ENCODE measurements around the gene LDB2.
"Not testable (repeated sequence)": the region's sequence is repeated elsewhere in the genome, so short reads cannot be mapped to it uniquely, and the experiment has no call there.

LDB2 gene

DNA sequence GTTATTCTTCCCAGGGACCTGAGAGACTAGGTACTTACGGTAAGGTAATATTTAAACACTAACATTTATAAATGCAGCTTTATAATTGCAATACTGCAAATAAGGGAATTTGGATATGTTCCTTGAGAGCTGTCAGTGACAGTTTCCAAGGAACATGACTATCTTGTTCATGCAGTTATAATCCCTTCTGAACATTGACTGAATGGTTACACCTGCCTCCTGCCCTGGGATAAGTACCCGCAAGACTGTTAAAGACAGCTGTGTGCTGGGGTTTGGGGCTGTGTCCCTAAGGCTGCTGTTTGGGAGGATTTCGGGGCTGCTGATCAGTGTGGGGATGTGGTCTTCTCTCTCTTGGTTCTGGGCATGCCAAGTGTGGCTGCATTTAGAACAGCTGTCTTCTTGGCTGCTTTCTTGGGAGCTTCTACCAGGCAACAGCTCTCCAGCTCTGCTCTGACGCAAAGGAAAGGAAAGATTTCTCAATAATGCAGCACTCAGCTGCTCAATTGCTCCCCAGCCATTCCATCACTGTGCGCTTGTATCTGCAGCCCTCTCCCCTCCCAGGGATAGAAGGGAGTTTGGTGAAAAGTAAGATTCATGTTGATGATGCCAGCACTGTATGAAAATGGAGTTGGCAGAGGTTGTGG is 373.4 kb downstream of the LDB2 start:
- no peaks in the 10 kb centered on the region for H4K20me1 ChIP-seq (ENCODE audit: insufficient read depth, low read length)
- H3K79me2 ChIP-seq (ENCODE audit: insufficient read depth, low read length): no peaks in the 10 kb centered on the region
- H3F3A ChIP-seq (ENCODE audit: insufficient read depth, low read length): no peaks in the 10 kb centered on the region
- no peaks in the 10 kb centered on the region for H3K36me3 ChIP-seq (ENCODE audit: insufficient read depth, low read length)
- no peaks in the 10 kb centered on the region for H3K4me1 ChIP-seq (ENCODE audit: insufficient read depth, low read length, severe bottlenecking)
- no peak overlapping the region for H3K27ac ChIP-seq (ENCODE audit: low read depth, low read length, poor library complexity, severe bottlenecking)
- no peak overlapping the region for H3K9ac ChIP-seq (ENCODE audit: low read length)
- no peak overlapping the region for H3K4me2 ChIP-seq (ENCODE audit: low read length)
- H2AFZ ChIP-seq (ENCODE audit: low read length): no peak overlapping the region
- no peaks in the 10 kb centered on the region for H3K27me3 ChIP-seq (ENCODE audit: insufficient read depth, low read length)
- TF ChIP-seq, protein P1, sequence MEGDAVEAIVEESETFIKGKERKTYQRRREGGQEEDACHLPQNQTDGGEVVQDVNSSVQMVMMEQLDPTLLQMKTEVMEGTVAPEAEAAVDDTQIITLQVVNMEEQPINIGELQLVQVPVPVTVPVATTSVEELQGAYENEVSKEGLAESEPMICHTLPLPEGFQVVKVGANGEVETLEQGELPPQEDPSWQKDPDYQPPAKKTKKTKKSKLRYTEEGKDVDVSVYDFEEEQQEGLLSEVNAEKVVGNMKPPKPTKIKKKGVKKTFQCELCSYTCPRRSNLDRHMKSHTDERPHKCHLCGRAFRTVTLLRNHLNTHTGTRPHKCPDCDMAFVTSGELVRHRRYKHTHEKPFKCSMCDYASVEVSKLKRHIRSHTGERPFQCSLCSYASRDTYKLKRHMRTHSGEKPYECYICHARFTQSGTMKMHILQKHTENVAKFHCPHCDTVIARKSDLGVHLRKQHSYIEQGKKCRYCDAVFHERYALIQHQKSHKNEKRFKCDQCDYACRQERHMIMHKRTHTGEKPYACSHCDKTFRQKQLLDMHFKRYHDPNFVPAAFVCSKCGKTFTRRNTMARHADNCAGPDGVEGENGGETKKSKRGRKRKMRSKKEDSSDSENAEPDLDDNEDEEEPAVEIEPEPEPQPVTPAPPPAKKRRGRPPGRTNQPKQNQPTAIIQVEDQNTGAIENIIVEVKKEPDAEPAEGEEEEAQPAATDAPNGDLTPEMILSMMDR (IDR thresholded peaks at IDR 0.05; ENCODE audit: low read length): no peak
- no peak for TF ChIP-seq EZH2 (IDR thresholded peaks at IDR 0.05; ENCODE audit: borderline replicate concordance, low read length)
- H3K9me3 ChIP-seq (ENCODE audit: low read length): no peaks in the 10 kb centered on the region
- no peaks in the 10 kb centered on the region for H3K9me2 ChIP-seq (ENCODE audit: low read depth, low read length)
- H3K4me3 ChIP-seq (ENCODE audit: low read depth, low read length, poor library complexity, severe bottlenecking): no peak overlapping the region

DNA sequence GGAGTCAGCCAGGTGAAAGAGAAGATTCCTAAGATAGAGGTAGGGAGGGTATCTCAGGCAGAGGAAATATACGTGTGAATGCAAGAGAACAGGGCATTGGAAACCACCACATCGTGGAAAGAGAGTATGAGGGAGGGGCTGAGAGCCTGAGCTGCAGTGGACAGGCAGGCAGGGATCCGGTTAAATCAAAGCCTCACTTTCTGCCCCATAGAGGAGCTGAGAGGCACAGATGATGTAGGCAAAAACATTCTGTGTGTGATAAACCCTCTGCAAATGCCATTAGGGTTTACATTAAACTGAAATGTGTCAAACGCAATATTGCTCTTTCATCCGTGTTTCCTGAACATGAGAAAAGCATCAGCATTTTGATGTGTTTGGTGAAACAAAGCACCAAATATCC is 374.0 kb downstream of the LDB2 start:
- Histone ChIP-seq H3K27ac (ENCODE audit: low read depth, low read length, poor library complexity, severe bottlenecking) (no peak overlapping the region), H3K9ac (ENCODE audit: low read length) (no peak overlapping the region), H3K4me3 (ENCODE audit: low read depth, low read length, poor library complexity, severe bottlenecking) (no peak overlapping the region), H3K9me2 (ENCODE audit: low read depth, low read length) (no peaks in the 10 kb centered on the region), H3K79me2 (ENCODE audit: insufficient read depth, low read length) (no peaks in the 10 kb centered on the region), H4K20me1 (ENCODE audit: insufficient read depth, low read length) (no peaks in the 10 kb centered on the region), H3F3A (ENCODE audit: insufficient read depth, low read length) (no peaks in the 10 kb centered on the region), H3K27me3 (ENCODE audit: insufficient read depth, low read length) (no peaks in the 10 kb centered on the region), H3K9me3 (ENCODE audit: low read length) (no peaks in the 10 kb centered on the region), H3K4me1 (ENCODE audit: insufficient read depth, low read length, severe bottlenecking) (no peaks in the 10 kb centered on the region), H3K4me2 (ENCODE audit: low read length) (no peak overlapping the region), H2AFZ (ENCODE audit: low read length) (no peak overlapping the region), H3K36me3 (ENCODE audit: insufficient read depth, low read length) (no peaks in the 10 kb centered on the region)
- TF ChIP-seq, protein P1 (IDR thresholded peaks at IDR 0.05; ENCODE audit: low read length): no peak
- TF ChIP-seq EZH2 (IDR thresholded peaks at IDR 0.05; ENCODE audit: borderline replicate concordance, low read length): no peak

DNA sequence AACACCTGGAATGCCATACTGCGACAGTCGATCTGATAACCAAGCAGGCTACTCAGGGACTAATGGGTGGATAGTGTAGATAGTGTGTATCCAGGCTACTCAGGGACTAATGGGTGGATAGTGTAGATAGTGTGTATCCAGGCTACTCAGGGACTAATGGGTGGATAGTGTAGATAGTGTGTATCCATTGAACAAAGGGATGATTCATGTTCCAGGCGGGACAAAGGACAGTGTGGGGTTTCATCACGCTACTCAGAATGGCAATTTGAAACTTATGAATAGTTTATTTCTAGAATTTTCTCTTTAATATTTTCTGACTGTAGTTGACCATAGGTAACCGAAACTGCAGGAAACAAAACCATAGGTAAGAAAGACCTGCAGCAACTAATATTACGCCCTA is 374.9 kb downstream of the LDB2 start:
- H3K27ac ChIP-seq (ENCODE audit: low read depth, low read length, poor library complexity, severe bottlenecking); H3K27me3 ChIP-seq (ENCODE audit: insufficient read depth, low read length); H3K9me3 ChIP-seq (ENCODE audit: low read length); H3K79me2 ChIP-seq (ENCODE audit: insufficient read depth, low read length); H3K9ac ChIP-seq (ENCODE audit: low read length); H3K4me1 ChIP-seq (ENCODE audit: insufficient read depth, low read length, severe bottlenecking); H3K4me3 ChIP-seq (ENCODE audit: low read depth, low read length, poor library complexity, severe bottlenecking); H3K9me2 ChIP-seq (ENCODE audit: low read depth, low read length); H4K20me1 ChIP-seq (ENCODE audit: insufficient read depth, low read length); H3K4me2 ChIP-seq (ENCODE audit: low read length); H3K36me3 ChIP-seq (ENCODE audit: insufficient read depth, low read length); H3F3A ChIP-seq (ENCODE audit: insufficient read depth, low read length); H2AFZ ChIP-seq (ENCODE audit: low read length): not testable (repeated sequence)

All from OCI-LY1 (cell line).